SK-N-SH (cell line): ENCODE data around the gene SFT2D3. TPM values are rescaled to one million over a fixed set of nuclear protein-coding genes. Genes with fewer than 3 reads are reported as not detected.

ENCODE experiments used
- CTCF ChIA-PET: fragments of 300-600, 350-600 bp; formaldehyde crosslinking; extraction: SDS; loops from one replicate; lab custom pipeline; 2021; lab: Yijun Ruan, JAX
- POLR2A ChIA-PET: fragments of 350-600 bp; sonication (Branson Sonifier 250); formaldehyde crosslinking; extraction: SDS; loops from one replicate; lab custom pipeline; 2020; ENCODE audit warnings: antibody characterized with exemption, inconsistent platforms; lab: Yijun Ruan, JAX
- DNase-seq: peaks from one replicate; pipeline ENCODE4 v3.0.0; 2012
- H2AFZ ChIP-seq: fragments of 200-600 bp; sonication (generic); 2 replicates; pipeline ENCODE4 v1.8.1; 2016; ENCODE audit warnings: antibody characterized with exemption, mild to moderate bottlenecking, low read depth
- H3F3A ChIP-seq: fragments of 200-600 bp; sonication (generic); replicated peaks from 2 replicates; pipeline ENCODE3; 2016; ENCODE audit warnings: antibody characterized with exemption, mild to moderate bottlenecking; ENCODE audit not compliant: insufficient read depth
- H3K27ac ChIP-seq, 2 experiments: fragments of 200-500 bp in 1 of 2; fragments of 200-600 bp in 1 of 2; sonication (Bioruptor generic) in 1 of 2; sonication (generic), shearing (Covaris generic) in 1 of 2; 2 replicates each; pipeline versions ENCODE4 v1.5.1 to v1.6.1; 2014 to 2016; ENCODE audit warnings: low read depth in 2 of 2, inconsistent platforms in 1 of 2, low read length in 1 of 2, mild to moderate bottlenecking in 1 of 2, mixed read lengths in 1 of 2
- H3K27me3 ChIP-seq: fragments of 200-600 bp; sonication (generic), shearing (Covaris generic); 2 replicates; pipeline ENCODE4 v1.6.1; 2016; ENCODE audit warnings: mixed run types; ENCODE audit not compliant: insufficient read depth
- H3K36me3 ChIP-seq, 2 experiments: fragments of 200-500 bp in 1 of 2; fragments of 200-600 bp in 1 of 2; sonication (Bioruptor generic) in 1 of 2; sonication (generic) in 1 of 2; replicated peaks in 1 of 2; 2 replicates each; pipeline versions ENCODE3 to v1.5.1; 2014 to 2016; ENCODE audit warnings: low read length in 1 of 2, mild to moderate bottlenecking in 1 of 2; ENCODE audit not compliant: insufficient read depth in 2 of 2, control insufficient read depth in 1 of 2
- H3K4me1 ChIP-seq, 2 experiments: fragments of 200-500 bp in 1 of 2; fragments of 200-600 bp in 1 of 2; sonication (Bioruptor generic) in 1 of 2; sonication (generic), shearing (Covaris generic) in 1 of 2; 2 replicates each; pipeline versions ENCODE4 v1.5.1 to v1.6.1; 2014 to 2016; ENCODE audit warnings: low read depth in 1 of 2, low read length in 1 of 2, mixed run types in 1 of 2; ENCODE audit not compliant: insufficient read depth in 2 of 2, control insufficient read depth in 1 of 2
- H3K4me2 ChIP-seq: fragments of 200-600 bp; sonication (generic), shearing (Covaris generic); 2 replicates; pipeline ENCODE4 v1.6.1; 2017; ENCODE audit warnings: mixed run types
- H3K4me3 ChIP-seq, 2 experiments: fragments of 200-500 bp in 1 of 2; fragments of 200-600 bp in 1 of 2; sonication (Bioruptor generic) in 1 of 2; sonication (generic), shearing (Covaris generic) in 1 of 2; 2 replicates each; pipeline versions ENCODE4 v1.5.1 to v1.8.1; 2014 to 2016; ENCODE audit warnings: low read depth in 2 of 2, inconsistent platforms in 1 of 2, low read length in 1 of 2, mild to moderate bottlenecking in 1 of 2, mixed read lengths in 1 of 2, moderate library complexity in 1 of 2
- H3K79me2 ChIP-seq: fragments of 200-600 bp; sonication (generic); 2 replicates; pipeline ENCODE4 v1.8.1; 2017; ENCODE audit warnings: mild to moderate bottlenecking; ENCODE audit not compliant: insufficient read depth
- H3K9ac ChIP-seq: fragments of 200-600 bp; sonication (generic); 2 replicates; pipeline ENCODE4 v1.6.1; 2017; ENCODE audit warnings: mixed run types
- H3K9me2 ChIP-seq: fragments of 200-600 bp; sonication (generic); 2 replicates; pipeline ENCODE4 v1.6.1; 2017; ENCODE audit warnings: mixed run types
- H3K9me3 ChIP-seq: fragments of 200-600 bp; sonication (generic); 2 replicates; pipeline ENCODE4 v1.6.1; 2017; ENCODE audit warnings: mixed run types, mild to moderate bottlenecking, moderate library complexity
- H4K20me1 ChIP-seq: fragments of 200-600 bp; sonication (generic); 2 replicates; pipeline ENCODE4 v1.6.1; 2017; ENCODE audit warnings: mild to moderate bottlenecking, mixed run types; ENCODE audit not compliant: insufficient read depth
- CHD2 ChIP-seq: fragments of 150-350 bp; IDR thresholded peaks from 2 replicates; pipeline ENCODE4 v1.6.1; 2018; ENCODE audit warnings: low read length; ENCODE audit not compliant: partially characterized antibody
- CTCF ChIP-seq: fragments of 200-600 bp; sonication (generic); IDR thresholded peaks from 2 replicates; pipeline ENCODE4 v1.6.1; 2017; ENCODE audit warnings: antibody characterized with exemption, mild to moderate bottlenecking, moderate library complexity
- ELF1 ChIP-seq: IDR thresholded peaks from 2 replicates; pipeline ENCODE4 v1.4.0; 2012
- EP300 ChIP-seq, 2 experiments: IDR thresholded peaks; 2 replicates each; pipeline versions ENCODE4 v1.4.0 to v1.6.1; 2012; ENCODE audit warnings: borderline replicate concordance in 1 of 2, low read depth in 1 of 2, low read length in 1 of 2
- FOSL2 ChIP-seq: IDR thresholded peaks from 2 replicates; pipeline ENCODE4 v1.4.0; 2012; ENCODE audit warnings: low read depth, mild to moderate bottlenecking, moderate library complexity, borderline replicate concordance
- FOXJ3 ChIP-seq: sonication (generic); formaldehyde crosslinking; IDR thresholded peaks from 2 replicates; pipeline ENCODE4 v1.5.1; 2020; ENCODE audit warnings: mild to moderate bottlenecking, missing genetic modification reagents
- GABPA ChIP-seq: IDR thresholded peaks from 2 replicates; pipeline ENCODE4 v1.4.0; 2012; ENCODE audit warnings: low read depth, mild to moderate bottlenecking
- MAX ChIP-seq: IDR thresholded peaks from 2 replicates; pipeline ENCODE4 v1.4.0; 2012; ENCODE audit warnings: low read depth
- MEF2A ChIP-seq: IDR thresholded peaks from 2 replicates; pipeline ENCODE4 v1.4.0; 2012; ENCODE audit warnings: low read depth, borderline replicate concordance
- MXI1 ChIP-seq: IDR thresholded peaks from 2 replicates; pipeline ENCODE4 v1.6.1; 2012; ENCODE audit warnings: mild to moderate bottlenecking, low read depth, low read length, improper control_type of control experiment
- POLR2AphosphoS5 ChIP-seq: IDR thresholded peaks from 2 replicates; pipeline ENCODE4 v1.6.1; 2012; ENCODE audit warnings: low read depth, low read length
- RAD21 ChIP-seq: IDR thresholded peaks from 2 replicates; pipeline ENCODE4 v1.6.1; 2012; ENCODE audit warnings: mild to moderate bottlenecking, low read length
- RCOR1 ChIP-seq: fragments of 150-350 bp; IDR thresholded peaks from 2 replicates; pipeline ENCODE4 v1.6.1; 2017; ENCODE audit warnings: antibody characterized with exemption, low read length
- SIN3A ChIP-seq: IDR thresholded peaks from 2 replicates; pipeline ENCODE4 v1.6.1; 2012; ENCODE audit warnings: low read depth, mild to moderate bottlenecking, low read length, moderate library complexity, borderline replicate concordance
- SMC3 ChIP-seq: IDR thresholded peaks from 2 replicates; pipeline ENCODE4 v1.6.1; 2012; ENCODE audit warnings: low read depth, low read length, improper control_type of control experiment
- TAF1 ChIP-seq: IDR thresholded peaks from 2 replicates; pipeline ENCODE4 v1.6.1; 2012; ENCODE audit warnings: low read depth, mild to moderate bottlenecking, low read length, moderate library complexity, borderline replicate concordance
- TCF12 ChIP-seq: IDR thresholded peaks from 2 replicates; pipeline ENCODE4 v1.4.0; 2012
- TEAD4 ChIP-seq: IDR thresholded peaks from 2 replicates; pipeline ENCODE4 v1.4.0; 2012; ENCODE audit warnings: mild to moderate bottlenecking, borderline replicate concordance; ENCODE audit not compliant: insufficient read depth
- YY1 ChIP-seq: IDR thresholded peaks from 2 replicates; pipeline ENCODE4 v1.4.0; 2012; ENCODE audit warnings: low read depth, mild to moderate bottlenecking
- WGBS: methylation state at CpG from one replicate; pipeline ENCODE4 v1.1.6; 2017; ENCODE audit warnings: low lambda C conversion rate; 5-methylcytosine and 5-hydroxymethylcytosine counted together
- polyA plus RNA-seq, 3 experiments: library from polyadenylated mRNA; depleted of rRNA; stranded (reverse); fragments of >200 nt; gene quantifications; 2 replicates each; pipeline ENCODE4 v1.2.3, GENCODE V29; 2012
- TF ChIP-seq, protein P1 (sequence below): IDR thresholded peaks from 2 replicates; pipeline ENCODE4 v1.4.0; 2012; ENCODE audit warnings: low read depth, borderline replicate concordance
- TF ChIP-seq, protein P2 (sequence below): IDR thresholded peaks from 2 replicates; pipeline ENCODE4 v1.6.1; 2012; ENCODE audit warnings: mild to moderate bottlenecking, low read depth, low read length, moderate library complexity
- TF ChIP-seq, protein P3 (sequence below): fragments of 150-350 bp; IDR thresholded peaks from 2 replicates; pipeline ENCODE4 v1.6.1; 2017; ENCODE audit warnings: antibody characterized with exemption, low read length, low read depth, borderline replicate concordance

Gene SFT2D3, protein sequence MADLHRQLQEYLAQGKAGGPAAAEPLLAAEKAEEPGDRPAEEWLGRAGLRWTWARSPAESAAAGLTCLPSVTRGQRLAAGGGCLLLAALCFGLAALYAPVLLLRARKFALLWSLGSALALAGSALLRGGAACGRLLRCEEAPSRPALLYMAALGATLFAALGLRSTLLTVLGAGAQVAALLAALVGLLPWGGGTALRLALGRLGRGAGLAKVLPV
- 3.2 and 3.9 TPM in 2 replicates for polyA plus RNA-seq (2012; rRNA removed)
- polyA plus RNA-seq (2012; cell fraction: cytosol; rRNA removed), result 3.9 and 4.8 TPM in 2 replicates
- polyA plus RNA-seq (2012; cell fraction: nucleus; rRNA removed), result 1.5 and 2.2 TPM in 2 replicates

- POLR2A ChIA-PET, result interaction anchor here (0.6 to 1.3 kb wide), 5 partner anchors 9 to 175 kb away, joined by 3 to 7 read pairs (median 5); partner anchors contain the start of gene IWS1
- H3K79me2 ChIP-seq, result peaks cover 30% of the 10 kb centered on the region
- peak; percentile 29; the same call in 1 of the 2 replicates for TF ChIP-seq MXI1
- TF ChIP-seq, protein P1, sequence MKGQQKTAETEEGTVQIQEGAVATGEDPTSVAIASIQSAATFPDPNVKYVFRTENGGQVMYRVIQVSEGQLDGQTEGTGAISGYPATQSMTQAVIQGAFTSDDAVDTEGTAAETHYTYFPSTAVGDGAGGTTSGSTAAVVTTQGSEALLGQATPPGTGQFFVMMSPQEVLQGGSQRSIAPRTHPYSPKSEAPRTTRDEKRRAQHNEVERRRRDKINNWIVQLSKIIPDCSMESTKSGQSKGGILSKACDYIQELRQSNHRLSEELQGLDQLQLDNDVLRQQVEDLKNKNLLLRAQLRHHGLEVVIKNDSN, result no peak
- no peak for TF ChIP-seq FOXJ3 (CRISPR knock-in tag)
- peak; percentile 79 for TF ChIP-seq GABPA
- TF ChIP-seq, protein P2, sequence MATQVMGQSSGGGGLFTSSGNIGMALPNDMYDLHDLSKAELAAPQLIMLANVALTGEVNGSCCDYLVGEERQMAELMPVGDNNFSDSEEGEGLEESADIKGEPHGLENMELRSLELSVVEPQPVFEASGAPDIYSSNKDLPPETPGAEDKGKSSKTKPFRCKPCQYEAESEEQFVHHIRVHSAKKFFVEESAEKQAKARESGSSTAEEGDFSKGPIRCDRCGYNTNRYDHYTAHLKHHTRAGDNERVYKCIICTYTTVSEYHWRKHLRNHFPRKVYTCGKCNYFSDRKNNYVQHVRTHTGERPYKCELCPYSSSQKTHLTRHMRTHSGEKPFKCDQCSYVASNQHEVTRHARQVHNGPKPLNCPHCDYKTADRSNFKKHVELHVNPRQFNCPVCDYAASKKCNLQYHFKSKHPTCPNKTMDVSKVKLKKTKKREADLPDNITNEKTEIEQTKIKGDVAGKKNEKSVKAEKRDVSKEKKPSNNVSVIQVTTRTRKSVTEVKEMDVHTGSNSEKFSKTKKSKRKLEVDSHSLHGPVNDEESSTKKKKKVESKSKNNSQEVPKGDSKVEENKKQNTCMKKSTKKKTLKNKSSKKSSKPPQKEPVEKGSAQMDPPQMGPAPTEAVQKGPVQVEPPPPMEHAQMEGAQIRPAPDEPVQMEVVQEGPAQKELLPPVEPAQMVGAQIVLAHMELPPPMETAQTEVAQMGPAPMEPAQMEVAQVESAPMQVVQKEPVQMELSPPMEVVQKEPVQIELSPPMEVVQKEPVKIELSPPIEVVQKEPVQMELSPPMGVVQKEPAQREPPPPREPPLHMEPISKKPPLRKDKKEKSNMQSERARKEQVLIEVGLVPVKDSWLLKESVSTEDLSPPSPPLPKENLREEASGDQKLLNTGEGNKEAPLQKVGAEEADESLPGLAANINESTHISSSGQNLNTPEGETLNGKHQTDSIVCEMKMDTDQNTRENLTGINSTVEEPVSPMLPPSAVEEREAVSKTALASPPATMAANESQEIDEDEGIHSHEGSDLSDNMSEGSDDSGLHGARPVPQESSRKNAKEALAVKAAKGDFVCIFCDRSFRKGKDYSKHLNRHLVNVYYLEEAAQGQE, result peak; percentile 43; the same call in 1 of the 2 replicates
- TF ChIP-seq FOSL2, result no peak
- 0 out of 2 replicates have a peak, but pooled peaks have one; percentile 13 for TF ChIP-seq MAX
- no peak for TF ChIP-seq RAD21
- TF ChIP-seq MEF2A, result no peak
- TF ChIP-seq, protein P3, sequence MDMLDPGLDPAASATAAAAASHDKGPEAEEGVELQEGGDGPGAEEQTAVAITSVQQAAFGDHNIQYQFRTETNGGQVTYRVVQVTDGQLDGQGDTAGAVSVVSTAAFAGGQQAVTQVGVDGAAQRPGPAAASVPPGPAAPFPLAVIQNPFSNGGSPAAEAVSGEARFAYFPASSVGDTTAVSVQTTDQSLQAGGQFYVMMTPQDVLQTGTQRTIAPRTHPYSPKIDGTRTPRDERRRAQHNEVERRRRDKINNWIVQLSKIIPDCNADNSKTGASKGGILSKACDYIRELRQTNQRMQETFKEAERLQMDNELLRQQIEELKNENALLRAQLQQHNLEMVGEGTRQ, result no peak
- no peak for TF ChIP-seq CTCF
- TF ChIP-seq YY1, result peak; percentile 94
- peak; percentile 21; the same call in 1 of the 2 replicates for TF ChIP-seq RCOR1
- TF ChIP-seq EP300 (IDR thresholded peaks at IDR 0.05; ENCODE audit: borderline replicate concordance in 1 of 2, low read depth in 1 of 2, low read length in 1 of 2), result no peak
- TF ChIP-seq POLR2AphosphoS5, result peak; percentile 93
- peak; percentile 91 for TF ChIP-seq ELF1
- TF ChIP-seq SIN3A, result no peak; the same call in 1 of the 2 replicates
- no peak for TF ChIP-seq TEAD4
- peak; percentile 97 for TF ChIP-seq TAF1
- peak; percentile 65 for TF ChIP-seq CHD2
- TF ChIP-seq SMC3, result no peak
- no peak for TF ChIP-seq TCF12
- DNase-seq, result peak; percentile 95
- H3K9ac ChIP-seq, result peak within 1 kb of the TSS; percentile 75
- CTCF ChIA-PET, result interaction anchor here (0.7 to 4.8 kb wide), 2 partner anchors 51 to 110 kb away, joined by 3 to 19 read pairs; no protein-coding TSS in a partner anchor
- H3K4me1 ChIP-seq, result peaks cover 6 to 16% of the 10 kb centered on the region in 2 experiments; a peak in 3 of 4 replicates
- H2AFZ ChIP-seq, result peak within 1 kb of the TSS; percentile 82
- no peaks in the 10 kb centered on the region for H3K9me3 ChIP-seq
- H3K27ac ChIP-seq, result peak within 1 kb of the TSS; percentile 64 to 95
- H3F3A ChIP-seq, result peaks cover 24% of the 10 kb centered on the region
- no peaks in the 10 kb centered on the region for H4K20me1 ChIP-seq
- no peaks in the 10 kb centered on the region for H3K9me2 ChIP-seq
- WGBS, result no CpG with 5 or more reads among the region's 44 CpGs
- peaks cover 21 to 37% of the 10 kb centered on the region in 2 experiments for H3K36me3 ChIP-seq
- H3K4me3 ChIP-seq, result peak within 1 kb of the TSS; percentile 60 to 81
- H3K27me3 ChIP-seq, result no peaks in the 10 kb centered on the region
- H3K4me2 ChIP-seq, result peak within 1 kb of the TSS; percentile 97
Observed at GRCh38 chr2:127701193-127701650, at the start of gene SFT2D3. TSS of gene SFT2D3 (plus strand) at chr2:127701497. CDS start at chr2:127701529, 32 bp downstream.
